GM12801 (cell line): ENCODE data around the gene PPAT.

ENCODE experiments used
- CTCF ChIP-seq: IDR thresholded peaks from one replicate; pipeline ENCODE4 v1.5.1; 2011; ENCODE audit warnings: control low read depth; ENCODE audit not compliant: insufficient read length; ENCODE audit errors: extremely low read depth

The PPAT gene

GRCh38 chr4:56414135-56414670 is 21.2 kb downstream of the PPAT start:
- TF ChIP-seq CTCF, result no peak

- TF ChIP-seq CTCF, result no peak
These were observed 25.0 kb downstream of the PPAT start for GRCh38 chr4:56410247-56411062.

- TF ChIP-seq CTCF, result no peak
These were observed 25.8 kb downstream of the PPAT start for GRCh38 chr4:56409511-56410090.

GRCh38 chr4:56408978-56409377 is 26.4 kb downstream of the PPAT start:
- no peak for TF ChIP-seq CTCF

- no peak for TF ChIP-seq CTCF
These were observed 29.3 kb downstream of the PPAT start for GRCh38 chr4:56406151-56406550.

- no peak for TF ChIP-seq CTCF
These were observed 30.4 kb downstream of the PPAT start for GRCh38 chr4:56405016-56405415.

- TF ChIP-seq CTCF, result no peak
These were observed 34.9 kb downstream of the PPAT start for GRCh38 chr4:56400560-56400959.
